ENCODE measurements around the gene VPS35. TPM values are rescaled to one million over a fixed set of nuclear protein-coding genes. Genes with fewer than 3 reads are reported as not detected.

VPS35 gene
- total RNA-seq, 1 experiment from 2014 or later, result 72.1 TPM

DNA sequence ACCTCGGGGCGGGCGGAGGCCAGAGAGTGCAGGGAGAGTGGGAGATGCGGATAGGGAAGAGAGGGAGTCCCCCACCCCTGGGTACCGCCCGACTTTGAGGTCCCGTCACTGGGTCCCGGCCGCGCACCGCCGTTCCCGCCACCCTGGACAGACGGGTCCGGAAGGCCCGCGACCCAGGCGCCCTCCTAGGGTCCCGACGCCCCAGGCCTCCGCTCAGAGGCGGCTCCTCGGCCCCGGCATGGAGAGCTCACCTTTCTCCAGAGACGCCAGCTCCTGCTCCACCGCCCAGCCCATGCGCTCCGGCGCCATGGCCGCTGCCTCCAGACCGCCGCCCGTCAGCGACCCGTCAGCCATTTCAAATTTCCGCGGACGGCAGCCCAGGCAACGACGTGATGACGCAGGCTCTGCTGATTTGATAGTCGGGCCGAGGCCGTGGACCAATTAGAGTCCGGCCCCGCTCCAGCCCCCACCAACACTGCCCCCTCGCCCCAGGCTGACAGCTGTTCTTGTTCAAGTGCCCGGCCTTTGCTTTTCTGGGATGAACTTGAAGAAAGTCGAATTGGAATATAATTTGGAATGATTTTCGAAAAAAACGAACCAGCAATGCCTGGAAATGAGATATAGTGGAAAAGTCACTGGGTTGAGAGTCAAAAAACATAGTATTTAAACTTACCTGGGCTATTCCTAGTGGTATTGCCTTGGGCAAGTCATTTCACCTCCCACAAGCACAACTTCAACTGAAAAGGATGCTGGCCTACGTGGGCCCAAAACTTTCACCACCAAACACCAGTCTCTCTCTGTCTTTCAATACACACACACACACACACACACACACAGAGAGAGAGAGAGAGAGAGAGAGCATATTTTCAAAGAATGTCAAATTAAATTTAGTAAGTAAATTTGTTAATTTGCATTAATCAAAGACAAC lies 67.7 kb downstream of the VPS35 start, which contains the start of gene SHCBP1 (continued):
- TF ChIP-seq CBFB (CRISPR knock-in tag; IDR thresholded peaks at IDR 0.05; ENCODE audit: low read depth) (no peak), ELF4 (CRISPR knock-in tag; IDR thresholded peaks at IDR 0.05; ENCODE audit: low read depth) (no peak), CREM (CRISPR knock-in tag; IDR thresholded peaks at IDR 0.05) (peak; percentile 56; the same call in 1 of the 2 replicates)
- TF ChIP-seq, protein P1, sequence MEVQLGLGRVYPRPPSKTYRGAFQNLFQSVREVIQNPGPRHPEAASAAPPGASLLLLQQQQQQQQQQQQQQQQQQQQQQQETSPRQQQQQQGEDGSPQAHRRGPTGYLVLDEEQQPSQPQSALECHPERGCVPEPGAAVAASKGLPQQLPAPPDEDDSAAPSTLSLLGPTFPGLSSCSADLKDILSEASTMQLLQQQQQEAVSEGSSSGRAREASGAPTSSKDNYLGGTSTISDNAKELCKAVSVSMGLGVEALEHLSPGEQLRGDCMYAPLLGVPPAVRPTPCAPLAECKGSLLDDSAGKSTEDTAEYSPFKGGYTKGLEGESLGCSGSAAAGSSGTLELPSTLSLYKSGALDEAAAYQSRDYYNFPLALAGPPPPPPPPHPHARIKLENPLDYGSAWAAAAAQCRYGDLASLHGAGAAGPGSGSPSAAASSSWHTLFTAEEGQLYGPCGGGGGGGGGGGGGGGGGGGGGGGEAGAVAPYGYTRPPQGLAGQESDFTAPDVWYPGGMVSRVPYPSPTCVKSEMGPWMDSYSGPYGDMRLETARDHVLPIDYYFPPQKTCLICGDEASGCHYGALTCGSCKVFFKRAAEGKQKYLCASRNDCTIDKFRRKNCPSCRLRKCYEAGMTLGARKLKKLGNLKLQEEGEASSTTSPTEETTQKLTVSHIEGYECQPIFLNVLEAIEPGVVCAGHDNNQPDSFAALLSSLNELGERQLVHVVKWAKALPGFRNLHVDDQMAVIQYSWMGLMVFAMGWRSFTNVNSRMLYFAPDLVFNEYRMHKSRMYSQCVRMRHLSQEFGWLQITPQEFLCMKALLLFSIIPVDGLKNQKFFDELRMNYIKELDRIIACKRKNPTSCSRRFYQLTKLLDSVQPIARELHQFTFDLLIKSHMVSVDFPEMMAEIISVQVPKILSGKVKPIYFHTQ (CRISPR knock-in tag; IDR thresholded peaks at IDR 0.05), result no peak

DNA sequence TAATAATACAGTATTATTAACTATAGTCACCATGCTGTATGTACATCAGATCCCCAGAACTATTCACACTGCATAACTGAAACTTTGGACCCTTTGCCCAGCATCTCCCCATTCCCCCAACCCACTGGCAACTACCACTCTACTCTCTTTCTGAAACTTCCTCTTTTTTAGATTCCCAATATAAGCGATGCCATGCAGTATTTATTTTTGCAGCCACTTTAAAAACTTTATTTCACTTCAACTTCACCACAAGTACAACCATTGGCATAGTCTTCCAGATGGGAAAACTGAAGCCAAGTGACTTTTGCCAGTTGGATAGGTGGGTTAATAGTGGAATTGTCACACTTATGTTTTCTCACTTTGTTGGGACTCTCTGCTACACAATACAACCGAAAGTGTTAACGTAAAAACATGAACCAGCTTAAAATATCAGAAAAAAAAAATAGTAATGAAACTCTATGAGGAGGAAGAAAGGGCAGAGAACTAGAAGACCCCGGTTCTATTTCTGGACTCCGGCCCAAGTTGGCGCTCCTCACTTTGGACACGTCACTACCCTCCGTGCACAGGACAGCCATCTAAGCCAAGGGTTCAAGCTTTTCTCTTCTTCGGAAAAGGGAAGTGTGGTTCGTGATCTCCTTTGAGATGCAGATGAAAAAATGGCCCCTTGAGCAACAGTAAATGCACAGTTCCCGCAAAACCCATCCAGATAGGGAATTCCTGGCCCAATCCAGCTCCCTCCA lies 68.5 kb downstream of the VPS35 start:
- Mint-ChIP-seq H3K9me3 (no peaks in the 10 kb centered on the region), H3K4me1 (peaks cover 20% of the 10 kb centered on the region), H3K27me3 (ENCODE audit: low read depth) (no peaks in the 10 kb centered on the region), H3K36me3 (peaks cover 33% of the 10 kb centered on the region), H3K4me3 (peak overlapping the region; percentile 94), H3K27ac (peak overlapping the region; percentile 80)
- ChIA-PET CTCF (interaction anchor here (1.2 to 2.5 kb wide), 2 partner anchors 12 to 181 kb away, joined by 3 to 7 read pairs; no protein-coding TSS in a partner anchor), POLR2A (interaction anchor here (0.6 to 2.1 kb wide), 3 partner anchors 8 to 17 kb away, joined by 3 to 8 read pairs (median 3); no protein-coding TSS in a partner anchor)
- DNase-seq (ENCODE audit: low spot score) (no peak), ATAC-seq (no peak)
- TF ChIP-seq RELA (CRISPR knock-in tag; IDR thresholded peaks at IDR 0.05; ENCODE audit: borderline replicate concordance), result no peak
- TF ChIP-seq, protein P2, sequence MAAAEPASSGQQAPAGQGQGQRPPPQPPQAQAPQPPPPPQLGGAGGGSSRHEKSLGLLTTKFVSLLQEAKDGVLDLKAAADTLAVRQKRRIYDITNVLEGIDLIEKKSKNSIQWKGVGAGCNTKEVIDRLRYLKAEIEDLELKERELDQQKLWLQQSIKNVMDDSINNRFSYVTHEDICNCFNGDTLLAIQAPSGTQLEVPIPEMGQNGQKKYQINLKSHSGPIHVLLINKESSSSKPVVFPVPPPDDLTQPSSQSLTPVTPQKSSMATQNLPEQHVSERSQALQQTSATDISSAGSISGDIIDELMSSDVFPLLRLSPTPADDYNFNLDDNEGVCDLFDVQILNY (CRISPR knock-in tag; IDR thresholded peaks at IDR 0.05), result no peak
- TF ChIP-seq, protein P3, sequence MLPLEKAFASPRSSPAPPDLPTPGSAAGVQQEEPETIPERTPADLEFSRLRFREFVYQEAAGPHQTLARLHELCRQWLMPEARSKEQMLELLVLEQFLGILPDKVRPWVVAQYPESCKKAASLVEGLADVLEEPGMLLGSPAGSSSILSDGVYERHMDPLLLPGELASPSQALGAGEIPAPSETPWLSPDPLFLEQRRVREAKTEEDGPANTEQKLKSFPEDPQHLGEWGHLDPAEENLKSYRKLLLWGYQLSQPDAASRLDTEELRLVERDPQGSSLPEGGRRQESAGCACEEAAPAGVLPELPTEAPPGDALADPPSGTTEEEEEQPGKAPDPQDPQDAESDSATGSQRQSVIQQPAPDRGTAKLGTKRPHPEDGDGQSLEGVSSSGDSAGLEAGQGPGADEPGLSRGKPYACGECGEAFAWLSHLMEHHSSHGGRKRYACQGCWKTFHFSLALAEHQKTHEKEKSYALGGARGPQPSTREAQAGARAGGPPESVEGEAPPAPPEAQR (CRISPR knock-in tag; IDR thresholded peaks at IDR 0.05), result no peak
- no peak for TF ChIP-seq HMGA2 (CRISPR knock-in tag; IDR thresholded peaks at IDR 0.05)
- TF ChIP-seq TEAD4 (CRISPR knock-in tag; IDR thresholded peaks at IDR 0.05), result no peak
- TF ChIP-seq JAZF1 (CRISPR knock-in tag; IDR thresholded peaks at IDR 0.05), result no peak
- TF ChIP-seq NFATC4 (CRISPR knock-in tag; IDR thresholded peaks at IDR 0.05), result no peak
- no peak for TF ChIP-seq ZNF138 (CRISPR knock-in tag; conservative IDR thresholded peaks at IDR 0.05)
- TF ChIP-seq, protein P4, sequence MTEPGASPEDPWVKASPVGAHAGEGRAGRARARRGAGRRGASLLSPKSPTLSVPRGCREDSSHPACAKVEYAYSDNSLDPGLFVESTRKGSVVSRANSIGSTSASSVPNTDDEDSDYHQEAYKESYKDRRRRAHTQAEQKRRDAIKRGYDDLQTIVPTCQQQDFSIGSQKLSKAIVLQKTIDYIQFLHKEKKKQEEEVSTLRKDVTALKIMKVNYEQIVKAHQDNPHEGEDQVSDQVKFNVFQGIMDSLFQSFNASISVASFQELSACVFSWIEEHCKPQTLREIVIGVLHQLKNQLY (CRISPR knock-in tag; IDR thresholded peaks at IDR 0.05), result no peak
- TF ChIP-seq, protein P5, sequence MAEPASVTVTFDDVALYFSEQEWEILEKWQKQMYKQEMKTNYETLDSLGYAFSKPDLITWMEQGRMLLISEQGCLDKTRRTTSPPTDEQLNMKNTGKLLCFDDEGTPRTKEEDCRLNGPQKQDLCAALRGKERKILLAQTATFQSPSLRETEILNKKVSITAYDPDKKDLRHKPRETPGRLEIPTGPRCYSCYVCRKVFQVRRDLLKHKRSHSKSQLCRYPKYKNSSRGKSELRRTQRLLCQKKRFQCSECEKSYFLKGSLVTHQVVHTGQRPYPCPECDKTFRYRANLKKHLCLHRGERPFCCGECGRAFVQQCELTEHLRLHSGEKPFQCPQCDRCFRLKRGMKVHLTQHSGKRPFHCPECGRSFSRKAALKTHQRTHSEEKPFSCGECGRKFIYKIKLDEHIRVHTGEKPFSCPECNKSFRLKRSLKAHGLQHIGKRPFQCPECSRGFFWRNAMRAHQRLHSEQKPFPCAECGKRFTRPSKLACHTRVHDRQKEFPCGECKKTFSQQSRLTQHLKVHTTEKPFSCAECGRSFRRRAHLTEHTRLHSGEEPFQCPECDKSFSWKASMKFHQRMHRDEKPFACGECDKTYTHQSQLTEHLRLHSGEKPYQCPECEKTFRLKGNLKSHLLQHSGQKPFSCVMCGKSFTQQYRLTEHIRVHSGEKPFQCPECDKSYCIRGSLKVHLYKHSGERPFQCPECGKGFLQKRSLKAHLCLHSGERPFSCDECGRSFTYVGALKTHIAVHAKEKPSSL (CRISPR knock-in tag; conservative IDR thresholded peaks at IDR 0.05), result no peak
- TF ChIP-seq GABPB1 (CRISPR knock-in tag; IDR thresholded peaks at IDR 0.05), result no peak
- no peak for TF ChIP-seq ZNF219 (CRISPR knock-in tag; IDR thresholded peaks at IDR 0.05; ENCODE audit: borderline replicate concordance)
- TF ChIP-seq, protein P6, sequence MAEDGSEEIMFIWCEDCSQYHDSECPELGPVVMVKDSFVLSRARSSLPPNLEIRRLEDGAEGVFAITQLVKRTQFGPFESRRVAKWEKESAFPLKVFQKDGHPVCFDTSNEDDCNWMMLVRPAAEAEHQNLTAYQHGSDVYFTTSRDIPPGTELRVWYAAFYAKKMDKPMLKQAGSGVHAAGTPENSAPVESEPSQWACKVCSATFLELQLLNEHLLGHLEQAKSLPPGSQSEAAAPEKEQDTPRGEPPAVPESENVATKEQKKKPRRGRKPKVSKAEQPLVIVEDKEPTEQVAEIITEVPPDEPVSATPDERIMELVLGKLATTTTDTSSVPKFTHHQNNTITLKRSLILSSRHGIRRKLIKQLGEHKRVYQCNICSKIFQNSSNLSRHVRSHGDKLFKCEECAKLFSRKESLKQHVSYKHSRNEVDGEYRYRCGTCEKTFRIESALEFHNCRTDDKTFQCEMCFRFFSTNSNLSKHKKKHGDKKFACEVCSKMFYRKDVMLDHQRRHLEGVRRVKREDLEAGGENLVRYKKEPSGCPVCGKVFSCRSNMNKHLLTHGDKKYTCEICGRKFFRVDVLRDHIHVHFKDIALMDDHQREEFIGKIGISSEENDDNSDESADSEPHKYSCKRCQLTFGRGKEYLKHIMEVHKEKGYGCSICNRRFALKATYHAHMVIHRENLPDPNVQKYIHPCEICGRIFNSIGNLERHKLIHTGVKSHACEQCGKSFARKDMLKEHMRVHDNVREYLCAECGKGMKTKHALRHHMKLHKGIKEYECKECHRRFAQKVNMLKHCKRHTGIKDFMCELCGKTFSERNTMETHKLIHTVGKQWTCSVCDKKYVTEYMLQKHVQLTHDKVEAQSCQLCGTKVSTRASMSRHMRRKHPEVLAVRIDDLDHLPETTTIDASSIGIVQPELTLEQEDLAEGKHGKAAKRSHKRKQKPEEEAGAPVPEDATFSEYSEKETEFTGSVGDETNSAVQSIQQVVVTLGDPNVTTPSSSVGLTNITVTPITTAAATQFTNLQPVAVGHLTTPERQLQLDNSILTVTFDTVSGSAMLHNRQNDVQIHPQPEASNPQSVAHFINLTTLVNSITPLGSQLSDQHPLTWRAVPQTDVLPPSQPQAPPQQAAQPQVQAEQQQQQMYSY (CRISPR knock-in tag; IDR thresholded peaks at IDR 0.05), result no peak
- no peak for TF ChIP-seq ELF4 (CRISPR knock-in tag; IDR thresholded peaks at IDR 0.05; ENCODE audit: low read depth)
- TF ChIP-seq, protein P7, sequence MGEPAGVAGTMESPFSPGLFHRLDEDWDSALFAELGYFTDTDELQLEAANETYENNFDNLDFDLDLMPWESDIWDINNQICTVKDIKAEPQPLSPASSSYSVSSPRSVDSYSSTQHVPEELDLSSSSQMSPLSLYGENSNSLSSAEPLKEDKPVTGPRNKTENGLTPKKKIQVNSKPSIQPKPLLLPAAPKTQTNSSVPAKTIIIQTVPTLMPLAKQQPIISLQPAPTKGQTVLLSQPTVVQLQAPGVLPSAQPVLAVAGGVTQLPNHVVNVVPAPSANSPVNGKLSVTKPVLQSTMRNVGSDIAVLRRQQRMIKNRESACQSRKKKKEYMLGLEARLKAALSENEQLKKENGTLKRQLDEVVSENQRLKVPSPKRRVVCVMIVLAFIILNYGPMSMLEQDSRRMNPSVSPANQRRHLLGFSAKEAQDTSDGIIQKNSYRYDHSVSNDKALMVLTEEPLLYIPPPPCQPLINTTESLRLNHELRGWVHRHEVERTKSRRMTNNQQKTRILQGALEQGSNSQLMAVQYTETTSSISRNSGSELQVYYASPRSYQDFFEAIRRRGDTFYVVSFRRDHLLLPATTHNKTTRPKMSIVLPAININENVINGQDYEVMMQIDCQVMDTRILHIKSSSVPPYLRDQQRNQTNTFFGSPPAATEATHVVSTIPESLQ (CRISPR knock-in tag; IDR thresholded peaks at IDR 0.05), result no peak
- TF ChIP-seq ATF1 (CRISPR knock-in tag; IDR thresholded peaks at IDR 0.05), result no peak

Measured in WTC11 (cell line).